BLaER1 treated with 17β-estradiol and CSF1 and Interleukin-3, amounts not matched to agents 10 nM and 100 nM (cell line): ENCODE results near the gene PLXND1.

ENCODE experiments used
- H3K27ac ChIP-seq, 11 experiments: shearing (Covaris generic); formaldehyde crosslinking; 2 replicates each; pipeline ENCODE4 v1.8.1; 2022
- H3K27me3 ChIP-seq, 11 experiments: shearing (Covaris generic); formaldehyde crosslinking; 2 replicates each; pipeline ENCODE4 v1.8.1; 2022
- H3K36me3 ChIP-seq, 11 experiments: shearing (Covaris generic); formaldehyde crosslinking; 2 replicates each; pipeline ENCODE4 v1.8.1; 2022
- H3K4me1 ChIP-seq, 10 experiments: shearing (Covaris generic); formaldehyde crosslinking; 2 replicates each; pipeline ENCODE4 v1.8.1; 2022
- H3K4me2 ChIP-seq, 11 experiments: shearing (Covaris generic); formaldehyde crosslinking; 2 replicates each; pipeline ENCODE4 v1.8.1; 2022
- H3K4me3 ChIP-seq, 10 experiments: shearing (Covaris generic); formaldehyde crosslinking; 2 replicates each; pipeline ENCODE4 v1.8.1; 2022
- H3K9ac ChIP-seq, 11 experiments: shearing (Covaris generic); formaldehyde crosslinking; 2 replicates each; pipeline ENCODE4 v1.8.1; 2022
- H3K9me3 ChIP-seq, 11 experiments: shearing (Covaris generic); formaldehyde crosslinking; replicated peaks in 1 of 11; 2 replicates each; pipeline ENCODE4 v1.8.1; 2022
- H4K20me1 ChIP-seq, 11 experiments: shearing (Covaris generic); formaldehyde crosslinking; 2 replicates each; pipeline ENCODE4 v1.8.1; 2022
- Cebpa-rat ChIP-seq, 11 experiments: shearing (Covaris generic); IDR thresholded peaks; 2 replicates each; pipeline ENCODE4 v1.8.1; 2022

The PLXND1 gene

DNA sequence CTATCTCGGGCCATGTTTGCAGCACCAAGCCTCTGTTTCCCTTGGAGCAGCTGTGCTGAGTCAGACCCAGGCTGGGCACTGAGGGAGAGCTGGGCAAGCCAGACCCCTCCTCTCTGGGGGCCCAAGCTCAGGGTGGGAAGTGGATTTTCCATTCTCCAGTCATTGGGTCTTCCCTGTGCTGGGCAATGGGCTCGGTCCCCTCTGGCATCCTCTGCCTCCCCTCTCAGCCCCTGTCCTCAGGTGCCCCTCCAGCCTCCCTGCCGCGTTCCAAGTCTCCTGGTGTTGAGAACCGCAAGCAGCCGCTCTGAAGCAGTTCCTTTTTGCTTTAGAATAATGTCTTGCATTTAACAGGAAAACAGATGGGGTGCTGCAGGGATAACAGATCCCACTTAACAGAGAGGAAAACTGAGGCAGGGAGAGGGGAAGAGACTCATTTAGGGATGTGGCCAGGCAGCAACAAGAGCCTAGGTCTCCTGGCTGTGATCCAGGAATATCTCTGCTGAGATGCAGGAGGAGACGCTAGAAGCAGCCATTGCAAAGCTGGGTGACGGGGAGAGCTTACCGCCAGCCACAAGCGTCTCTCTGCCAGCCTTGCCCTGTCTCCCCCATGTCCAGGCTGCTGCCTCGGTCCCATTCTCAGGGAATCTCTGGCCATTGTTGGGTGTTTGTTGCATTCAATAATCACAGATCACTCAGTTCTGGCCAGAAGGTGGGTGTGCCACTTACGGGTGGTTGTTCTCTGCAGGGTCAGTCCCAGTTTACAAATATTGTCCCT is 76.9 kb downstream of the PLXND1 start:
- TF ChIP-seq Cebpa-rat (IDR thresholded peaks at IDR 0.05): no peak
- Histone ChIP-seq H3K36me3 (no peaks in the 10 kb centered on the region), H3K4me3 (no peak overlapping the region), H3K9me3 (no peaks in the 10 kb centered on the region), H4K20me1 (no peaks in the 10 kb centered on the region), H3K27ac (no peak overlapping the region), H3K27me3 (no peaks in the 10 kb centered on the region), H3K4me1 (peaks cover 8 to 48% (median 23%) of the 10 kb centered on the region in 10 experiments), H3K9ac (no peak overlapping the region), H3K4me2 (no peak overlapping the region)

DNA sequence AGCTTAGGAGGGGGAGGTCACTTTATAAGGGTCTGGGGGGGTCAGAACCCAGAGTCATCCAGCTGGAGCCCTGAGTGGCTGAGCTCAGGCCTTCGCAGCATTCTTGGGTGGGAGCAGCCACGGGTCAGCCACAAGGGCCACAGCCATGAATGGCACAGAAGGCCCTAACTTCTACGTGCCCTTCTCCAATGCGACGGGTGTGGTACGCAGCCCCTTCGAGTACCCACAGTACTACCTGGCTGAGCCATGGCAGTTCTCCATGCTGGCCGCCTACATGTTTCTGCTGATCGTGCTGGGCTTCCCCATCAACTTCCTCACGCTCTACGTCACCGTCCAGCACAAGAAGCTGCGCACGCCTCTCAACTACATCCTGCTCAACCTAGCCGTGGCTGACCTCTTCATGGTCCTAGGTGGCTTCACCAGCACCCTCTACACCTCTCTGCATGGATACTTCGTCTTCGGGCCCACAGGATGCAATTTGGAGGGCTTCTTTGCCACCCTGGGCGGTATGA is 77.8 kb downstream of the PLXND1 start, which contains the start of gene RHO:
Gene RHO (plus strand): TSS at position 51 of the 512 bp plus-strand sequence. CDS start 95 bp downstream, at position 146.
- Histone ChIP-seq H3K4me1 (peaks cover 6 to 58% (median 30%) of the 10 kb centered on the region in 10 experiments; a peak in 19 of 20 replicates), H3K27ac (peak within 1 kb of the TSS in 7 of 11 experiments; percentile 15 to 87 (median 34); a peak in 9 of 22 replicates), H3K36me3 (no peaks in the 10 kb centered on the region), H3K4me2 (peak within 1 kb of the TSS in 3 of 11 experiments; percentile 10 to 75 (median 26); a peak in 3 of 22 replicates), H3K9ac (0 out of 22 replicates have a peak within 1 kb of the TSS, but pooled peaks of 1 of the 11 experiments have one; percentile 13), H3K9me3 (no peaks in the 10 kb centered on the region), H4K20me1 (no peaks in the 10 kb centered on the region), H3K4me3 (no peak within 1 kb of the TSS), H3K27me3 (no peaks in the 10 kb centered on the region)
- no peak for TF ChIP-seq Cebpa-rat (IDR thresholded peaks at IDR 0.05)

DNA sequence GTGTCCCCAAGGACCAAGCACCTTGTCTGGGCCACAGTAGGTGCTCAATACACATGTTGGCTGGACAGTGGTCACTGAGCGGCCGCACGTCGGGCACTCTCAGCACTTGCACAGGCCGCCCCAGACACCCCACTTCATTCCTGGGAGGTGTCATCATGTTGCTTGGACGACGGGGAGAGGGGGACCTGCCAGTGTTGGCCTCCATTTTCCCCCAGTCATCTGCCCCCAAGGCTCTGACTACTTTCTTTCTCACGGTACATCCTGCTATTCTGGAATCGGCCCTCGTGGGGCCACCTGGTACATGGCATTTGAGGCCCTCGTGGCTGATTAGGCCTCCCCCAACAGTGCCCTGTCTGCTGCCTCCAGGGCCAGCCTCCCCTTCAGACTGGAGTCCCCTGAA is 79.2 kb downstream of the PLXND1 start:
- Histone ChIP-seq H3K4me2 (peak overlapping the region in 5 of 11 experiments; percentile 43 to 84 (median 75); a peak in 5 of 22 replicates), H4K20me1 (no peaks in the 10 kb centered on the region), H3K9ac (peak overlapping the region in 1 of 11 experiments; percentile 28; a peak in 1 of 22 replicates), H3K27me3 (no peaks in the 10 kb centered on the region), H3K27ac (peak overlapping the region in 7 of 11 experiments; percentile 15 to 87 (median 34); a peak in 9 of 22 replicates), H3K4me3 (no peak overlapping the region), H3K36me3 (no peaks in the 10 kb centered on the region), H3K9me3 (no peaks in the 10 kb centered on the region), H3K4me1 (peaks cover 14 to 67% (median 39%) of the 10 kb centered on the region in 10 experiments; a peak in 19 of 20 replicates)
- TF ChIP-seq Cebpa-rat (IDR thresholded peaks at IDR 0.05): no peak

DNA sequence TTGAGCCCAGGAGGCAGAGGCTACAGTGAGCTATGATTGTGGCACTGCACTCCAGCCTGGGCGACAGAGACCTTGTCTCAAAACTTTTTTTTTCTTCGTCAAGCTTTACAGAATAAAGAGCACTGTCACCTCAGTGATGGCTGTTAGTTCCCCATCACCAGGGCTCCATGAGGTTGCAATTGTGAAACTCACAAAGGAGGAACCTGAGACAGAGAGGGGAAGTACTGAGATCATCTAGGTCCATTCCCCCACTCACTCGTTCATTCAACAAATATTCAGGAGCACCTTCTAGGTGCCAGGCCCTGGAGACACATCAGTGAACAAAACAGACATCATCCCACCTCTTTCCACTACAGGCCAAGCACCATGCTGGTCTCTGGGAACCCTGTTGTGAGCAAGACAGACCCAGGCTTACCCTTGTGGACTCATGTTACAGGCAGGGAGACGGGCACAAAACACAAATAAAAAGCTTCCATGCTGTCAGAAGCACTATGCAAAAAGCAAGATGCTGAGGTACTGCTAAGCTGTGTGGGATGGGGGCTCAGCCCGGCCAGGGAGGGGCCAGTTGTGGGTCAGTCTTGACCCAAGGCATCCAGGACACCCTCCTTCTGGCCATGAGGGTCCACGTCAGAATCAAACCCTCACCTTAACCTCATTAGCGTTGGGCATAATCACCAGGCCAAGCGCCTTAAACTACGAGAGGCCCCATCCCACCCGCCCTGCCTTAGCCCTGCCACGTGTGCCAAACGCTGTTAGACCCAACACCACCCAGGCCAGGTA is 80.2 kb downstream of the PLXND1 start:
- Histone ChIP-seq H3K4me3 (no peak overlapping the region), H3K9me3 (no peaks in the 10 kb centered on the region), H3K4me1 (peaks cover 14 to 62% (median 39%) of the 10 kb centered on the region in 10 experiments; a peak in 19 of 20 replicates), H3K27ac (peak overlapping the region in 9 of 11 experiments; percentile 37 to 87 (median 69); a peak in 18 of 22 replicates), H3K27me3 (no peaks in the 10 kb centered on the region), H4K20me1 (no peaks in the 10 kb centered on the region), H3K4me2 (peak overlapping the region in 9 of 11 experiments; percentile 16 to 84 (median 68); a peak in 15 of 22 replicates), H3K9ac (peak overlapping the region in 7 of 11 experiments; percentile 37 to 68 (median 58); a peak in 13 of 22 replicates), H3K36me3 (no peaks in the 10 kb centered on the region)
- peak in 4 of 11 experiments; percentile 41 to 71 (median 54); a peak in 5 of 22 replicates for TF ChIP-seq Cebpa-rat (IDR thresholded peaks at IDR 0.05)

DNA sequence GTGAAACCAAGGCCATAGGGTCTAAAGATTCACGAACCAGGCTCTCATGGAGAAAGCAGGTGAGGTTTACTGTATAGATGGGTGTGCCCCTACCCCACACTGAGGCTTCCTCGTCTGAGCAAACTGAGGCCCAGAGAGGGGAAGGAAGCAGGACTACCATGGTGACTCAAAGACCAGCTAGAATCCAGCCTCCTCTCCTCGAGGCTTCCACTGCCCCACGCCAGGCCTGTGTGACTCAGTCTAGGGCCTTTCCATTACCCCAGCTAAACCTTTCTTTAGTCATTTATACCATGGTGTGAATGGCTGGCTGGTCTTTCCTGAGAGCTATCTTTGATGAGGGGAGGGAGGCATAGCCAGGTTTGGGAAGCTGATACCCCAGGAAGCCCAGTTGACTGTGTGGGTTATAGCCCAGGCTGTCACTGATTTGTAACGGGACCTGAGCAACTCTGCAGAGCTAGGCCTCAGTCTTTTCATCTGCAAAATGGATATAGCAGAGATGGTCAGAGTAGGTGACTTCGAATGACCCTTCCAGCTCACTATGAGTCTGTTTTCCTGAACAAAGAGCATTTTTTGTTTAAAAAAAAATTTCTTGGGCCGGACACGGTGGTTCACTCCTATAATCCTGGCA is 81.0 kb downstream of the PLXND1 start:
- peak overlapping the region in 9 of 11 experiments; percentile 16 to 84 (median 68); a peak in 14 of 22 replicates for H3K4me2 ChIP-seq
- no peaks in the 10 kb centered on the region for H3K36me3 ChIP-seq
- peak overlapping the region in 9 of 11 experiments; percentile 37 to 87 (median 69); a peak in 18 of 22 replicates for H3K27ac ChIP-seq
- H3K9ac ChIP-seq: peak overlapping the region in 7 of 11 experiments; percentile 37 to 68 (median 58); a peak in 12 of 22 replicates
- no peaks in the 10 kb centered on the region for H4K20me1 ChIP-seq
- no peak overlapping the region for H3K4me3 ChIP-seq
- no peak for TF ChIP-seq Cebpa-rat (IDR thresholded peaks at IDR 0.05)
- H3K9me3 ChIP-seq: no peaks in the 10 kb centered on the region
- peaks cover 14 to 62% (median 39%) of the 10 kb centered on the region in 10 experiments; a peak in 19 of 20 replicates for H3K4me1 ChIP-seq
- H3K27me3 ChIP-seq: no peaks in the 10 kb centered on the region

DNA sequence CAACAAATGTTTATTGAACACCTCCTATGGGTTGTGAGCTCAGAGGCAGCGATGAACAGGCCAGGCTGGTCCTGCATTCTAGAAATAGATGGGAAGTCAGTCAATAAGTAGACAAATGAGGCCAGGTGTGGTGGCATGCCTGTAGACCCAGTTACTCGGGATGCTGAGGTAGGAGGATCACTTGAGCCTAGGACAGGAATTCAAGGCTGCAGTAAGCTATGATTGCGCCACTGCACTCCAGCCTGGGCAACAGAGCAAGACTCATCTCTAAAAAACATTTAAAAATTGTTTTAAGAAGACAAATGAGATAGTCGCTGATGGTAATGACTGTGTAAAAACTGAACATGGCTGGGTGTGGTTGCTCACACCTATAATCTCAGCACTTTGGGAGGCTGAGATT is 82.4 kb downstream of the PLXND1 start:
- Histone ChIP-seq H3K9me3 (no peaks in the 10 kb centered on the region), H3K9ac (no peak overlapping the region), H3K36me3 (peaks cover 0 to 6% (median 0%) of the 10 kb centered on the region in 11 experiments; a peak in 2 of 22 replicates), H3K4me3 (no peak overlapping the region), H3K4me1 (peaks cover 16 to 59% (median 40%) of the 10 kb centered on the region in 10 experiments; a peak in 19 of 20 replicates), H3K27ac (peak overlapping the region in 1 of 11 experiments; percentile 81; a peak in 2 of 22 replicates), H3K4me2 (peak overlapping the region in 6 of 11 experiments; percentile 10 to 84 (median 76); a peak in 8 of 22 replicates), H3K27me3 (no peaks in the 10 kb centered on the region), H4K20me1 (no peaks in the 10 kb centered on the region)
- no peak for TF ChIP-seq Cebpa-rat (IDR thresholded peaks at IDR 0.05)

DNA sequence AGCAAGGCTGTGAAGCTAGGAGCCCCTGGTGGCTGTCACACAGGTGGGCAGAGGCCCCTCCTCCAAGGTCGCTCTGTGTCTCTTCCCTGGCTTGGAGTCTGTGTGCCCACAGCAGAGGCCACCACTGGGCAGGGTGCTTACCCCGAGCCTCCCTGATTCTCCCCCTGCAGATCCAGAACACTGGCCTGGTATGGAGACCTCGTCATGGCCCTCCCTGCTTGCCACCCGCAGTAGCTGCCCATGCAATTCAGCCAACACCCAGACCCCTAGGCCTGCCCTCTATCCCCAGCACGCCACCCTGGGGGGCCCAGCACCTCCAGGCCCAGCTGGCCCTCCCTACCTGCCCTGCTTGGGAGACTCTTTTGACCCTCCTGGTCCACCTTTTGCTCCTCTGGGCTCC is 83.5 kb downstream of the PLXND1 start:
- H4K20me1 ChIP-seq: no peaks in the 10 kb centered on the region
- no peaks in the 10 kb centered on the region for H3K9me3 ChIP-seq
- H3K4me2 ChIP-seq: peak overlapping the region; percentile 8 to 84 (median 34); a peak in 15 of 22 replicates
- no peaks in the 10 kb centered on the region for H3K27me3 ChIP-seq
- peak overlapping the region in 4 of 11 experiments; percentile 15 to 32 (median 18); a peak in 4 of 22 replicates for H3K27ac ChIP-seq
- H3K36me3 ChIP-seq: peaks cover 0 to 15% (median 0%) of the 10 kb centered on the region in 11 experiments; a peak in 4 of 22 replicates
- H3K9ac ChIP-seq: no peak overlapping the region
- no peak for TF ChIP-seq Cebpa-rat (IDR thresholded peaks at IDR 0.05)
- peaks cover 19 to 59% (median 40%) of the 10 kb centered on the region in 10 experiments; a peak in 19 of 20 replicates for H3K4me1 ChIP-seq
- H3K4me3 ChIP-seq: no peak overlapping the region

DNA sequence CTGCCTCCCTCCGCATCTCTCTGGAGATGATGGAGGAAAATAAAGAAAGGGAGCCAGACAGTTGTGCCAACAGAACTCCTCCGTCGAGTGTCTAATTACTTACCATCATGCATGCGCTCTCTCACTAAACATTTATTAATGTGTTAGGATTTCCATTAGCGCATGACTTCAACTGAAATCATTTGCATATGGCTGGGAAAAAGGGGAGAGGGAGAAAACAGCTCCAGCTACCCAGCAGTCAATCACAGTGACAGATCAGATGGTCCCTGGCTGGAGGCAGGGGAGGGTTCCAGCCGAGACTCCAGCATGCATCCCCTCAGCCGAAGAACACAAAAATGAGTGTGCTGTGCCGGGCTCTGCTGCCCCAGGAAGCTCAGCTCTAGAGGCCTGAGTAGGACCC is 84.9 kb downstream of the PLXND1 start:
- H3K27ac ChIP-seq: no peak overlapping the region
- no peak overlapping the region for H3K4me2 ChIP-seq
- no peak overlapping the region for H3K9ac ChIP-seq
- no peaks in the 10 kb centered on the region for H3K9me3 ChIP-seq
- no peak overlapping the region for H3K4me3 ChIP-seq
- H3K27me3 ChIP-seq: no peaks in the 10 kb centered on the region
- no peak for TF ChIP-seq Cebpa-rat (IDR thresholded peaks at IDR 0.05)
- H4K20me1 ChIP-seq: no peaks in the 10 kb centered on the region
- peaks cover 0 to 15% (median 0%) of the 10 kb centered on the region in 11 experiments; a peak in 5 of 22 replicates for H3K36me3 ChIP-seq
- H3K4me1 ChIP-seq: peaks cover 19 to 49% (median 36%) of the 10 kb centered on the region in 10 experiments; a peak in 19 of 20 replicates
